Breast epithelium (tissue), 4 donors: ENCODE measurements around the gene KLHL29. TPM values are rescaled to one million over a fixed set of nuclear protein-coding genes. Genes with fewer than 3 reads are reported as not detected.
A peak's percentile ranks its signal among the peaks of the same experiment; 100 is the strongest.

ENCODE experiments used
- DNase-seq, 2 donors: peaks; one replicate each; pipeline ENCODE4 v3.0.0-alpha.2; 2019; ENCODE audit warnings: low spot score in 2 of 2
- H3K27ac ChIP-seq, 2 donors: fragments of 200-600 bp; sonication (generic) in 1 of 2; one replicate each; pipeline ENCODE4 v1.5.1; 2016 to 2019; ENCODE audit warnings: mild to moderate bottlenecking in 1 of 2
- H3K27me3 ChIP-seq, 2 donors: fragments of 200-600 bp; sonication (generic) in 1 of 2; one replicate each; pipeline versions ENCODE4 v1.5.1 to v1.6.0; 2017 to 2019; ENCODE audit warnings: control low read depth in 1 of 2, mild to moderate bottlenecking in 1 of 2
- H3K36me3 ChIP-seq: fragments of 200-600 bp; one replicate; pipeline ENCODE4 v1.5.1; 2019
- H3K4me1 ChIP-seq, 2 donors: fragments of 200-600 bp; sonication (generic); one replicate each; pipeline ENCODE4 v1.5.1; 2016 to 2019; ENCODE audit warnings: control low read depth in 1 of 2
- H3K4me3 ChIP-seq, 3 donors: fragments of 200-600 bp; sonication (generic); 1 replicate in 2 of 3; 2 replicates in 1 of 3; pipeline ENCODE4 v1.5.1; 2016 to 2019; ENCODE audit warnings: mild to moderate bottlenecking in 3 of 3, moderate library complexity in 2 of 3
- H3K9me3 ChIP-seq, 2 donors: fragments of 200-600 bp; sonication (generic) in 1 of 2; one replicate each; pipeline ENCODE4 v1.5.1; 2016 to 2019; ENCODE audit warnings: control low read depth in 1 of 2
- POLR2A ChIP-seq: fragments of 450-650 bp; IDR thresholded peaks from one replicate; pipeline ENCODE4 v1.6.1; 2016; ENCODE audit warnings: antibody characterized with exemption, mild to moderate bottlenecking, moderate library complexity
- POLR2AphosphoS5 ChIP-seq, 3 donors: sonication (generic); formaldehyde crosslinking; IDR thresholded peaks; one replicate each; pipeline ENCODE4 v1.6.1; 2017; ENCODE audit warnings: antibody characterized with exemption in 3 of 3
- intact Hi-C: fragments of 100-400 bp; cut with DNase I; formaldehyde crosslinking; loops from one replicate; pipeline ENCODE4 v1.15.1; 2023; ENCODE audit warnings: low total_unique reads
- total RNA-seq, 3 donors: library from RNA; depleted of rRNA; stranded (reverse); fragments of >200 nt; gene quantifications; one replicate each; pipeline ENCODE4 v1.1.0, GENCODE V29; 2016
- TF ChIP-seq, protein P1 (sequence below), 3 donors: fragments of 450-650 bp; IDR thresholded peaks; one replicate each; pipeline ENCODE4 v1.5.1; 2016 to 2017; ENCODE audit warnings: antibody characterized with exemption in 3 of 3, mild to moderate bottlenecking in 3 of 3, moderate library complexity in 3 of 3

KLHL29 gene
- total RNA-seq, 3 donors from 2014 or later, result 4.5 to 20.9 (median 14.7) TPM

DNA sequence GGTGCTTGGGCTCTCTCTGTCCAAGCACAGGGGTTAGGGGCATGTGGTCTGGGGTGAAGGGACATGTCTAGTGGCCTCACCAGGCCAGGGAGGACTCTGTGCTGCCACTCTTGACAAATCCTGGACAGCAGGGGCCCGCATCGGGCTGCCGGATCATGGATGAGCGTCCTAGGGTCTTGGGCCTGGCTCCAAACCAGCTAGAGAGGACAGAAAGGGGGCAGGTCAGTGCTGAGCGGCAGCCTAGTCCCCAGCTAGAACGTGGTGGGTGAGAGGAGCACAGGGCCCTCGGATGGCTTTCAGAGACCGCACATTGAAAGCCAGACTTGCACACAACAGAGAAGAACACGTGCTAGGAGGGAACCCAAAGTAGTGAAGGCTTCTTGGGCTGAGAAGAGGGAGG lies 300.7 kb downstream of the KLHL29 start:
- H3K36me3 ChIP-seq, result no peaks in the 10 kb centered on the region
- no peaks in the 10 kb centered on the region for H3K4me1 ChIP-seq
- H3K9me3 ChIP-seq, result no peaks in the 10 kb centered on the region

DNA sequence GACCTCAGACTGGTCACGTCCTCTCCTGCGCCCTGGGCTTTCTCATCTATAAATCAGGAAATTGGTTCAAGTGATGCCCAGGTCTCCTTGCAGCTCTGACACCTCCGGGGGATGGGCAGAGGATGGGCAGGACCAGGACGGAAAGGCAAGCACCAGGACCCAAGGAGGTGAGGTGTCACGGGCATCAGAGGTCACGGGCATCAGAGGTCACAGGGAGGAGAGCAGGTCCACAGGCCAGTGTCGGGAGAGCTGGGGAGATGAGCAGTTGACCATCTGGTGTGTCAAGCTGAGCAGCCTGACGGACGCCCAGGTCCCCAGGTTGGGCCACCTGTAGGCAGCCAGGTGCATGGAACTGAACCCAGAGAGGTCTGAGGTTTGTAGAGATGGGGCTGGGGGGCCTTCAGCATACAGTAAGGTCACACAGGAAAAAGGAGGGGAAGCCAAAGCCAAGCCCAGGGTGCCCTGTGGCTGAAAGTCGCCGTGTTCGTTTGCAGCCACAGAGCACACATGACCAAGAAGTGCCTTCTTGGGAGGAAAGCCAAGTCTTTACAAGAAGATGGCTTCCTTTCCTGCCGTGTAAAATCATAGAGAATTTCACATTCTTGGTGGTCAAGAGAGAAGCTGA lies 301.5 kb downstream of the KLHL29 start:
- H3K27me3 ChIP-seq, result no peaks in the 10 kb centered on the region
- H3K4me3 ChIP-seq, result no peak overlapping the region
- TF ChIP-seq POLR2AphosphoS5 (IDR thresholded peaks at IDR 0.05) (no peak), POLR2A (no peak)
- TF ChIP-seq, protein P1, sequence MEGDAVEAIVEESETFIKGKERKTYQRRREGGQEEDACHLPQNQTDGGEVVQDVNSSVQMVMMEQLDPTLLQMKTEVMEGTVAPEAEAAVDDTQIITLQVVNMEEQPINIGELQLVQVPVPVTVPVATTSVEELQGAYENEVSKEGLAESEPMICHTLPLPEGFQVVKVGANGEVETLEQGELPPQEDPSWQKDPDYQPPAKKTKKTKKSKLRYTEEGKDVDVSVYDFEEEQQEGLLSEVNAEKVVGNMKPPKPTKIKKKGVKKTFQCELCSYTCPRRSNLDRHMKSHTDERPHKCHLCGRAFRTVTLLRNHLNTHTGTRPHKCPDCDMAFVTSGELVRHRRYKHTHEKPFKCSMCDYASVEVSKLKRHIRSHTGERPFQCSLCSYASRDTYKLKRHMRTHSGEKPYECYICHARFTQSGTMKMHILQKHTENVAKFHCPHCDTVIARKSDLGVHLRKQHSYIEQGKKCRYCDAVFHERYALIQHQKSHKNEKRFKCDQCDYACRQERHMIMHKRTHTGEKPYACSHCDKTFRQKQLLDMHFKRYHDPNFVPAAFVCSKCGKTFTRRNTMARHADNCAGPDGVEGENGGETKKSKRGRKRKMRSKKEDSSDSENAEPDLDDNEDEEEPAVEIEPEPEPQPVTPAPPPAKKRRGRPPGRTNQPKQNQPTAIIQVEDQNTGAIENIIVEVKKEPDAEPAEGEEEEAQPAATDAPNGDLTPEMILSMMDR (IDR thresholded peaks at IDR 0.05), result no peak
- no peaks in the 10 kb centered on the region for H3K9me3 ChIP-seq
- H3K4me1 ChIP-seq, result no peaks in the 10 kb centered on the region
- no peaks in the 10 kb centered on the region for H3K36me3 ChIP-seq
- intact Hi-C loops, result no loop called here
- no peak for DNase-seq
- no peak overlapping the region for H3K27ac ChIP-seq

More for the DNA sequence above, 300.7 kb downstream of the KLHL29 start:
- intact Hi-C loops, result no loop called here
- no peak overlapping the region for H3K4me3 ChIP-seq
- H3K27ac ChIP-seq, result peak overlapping the region in 1 of 2 donors; percentile 48
- no peaks in the 10 kb centered on the region for H3K27me3 ChIP-seq
- TF ChIP-seq POLR2A (no peak), POLR2AphosphoS5 (IDR thresholded peaks at IDR 0.05) (no peak)
- TF ChIP-seq, protein P1 (IDR thresholded peaks at IDR 0.05), result no peak
- no peak for DNase-seq

DNA sequence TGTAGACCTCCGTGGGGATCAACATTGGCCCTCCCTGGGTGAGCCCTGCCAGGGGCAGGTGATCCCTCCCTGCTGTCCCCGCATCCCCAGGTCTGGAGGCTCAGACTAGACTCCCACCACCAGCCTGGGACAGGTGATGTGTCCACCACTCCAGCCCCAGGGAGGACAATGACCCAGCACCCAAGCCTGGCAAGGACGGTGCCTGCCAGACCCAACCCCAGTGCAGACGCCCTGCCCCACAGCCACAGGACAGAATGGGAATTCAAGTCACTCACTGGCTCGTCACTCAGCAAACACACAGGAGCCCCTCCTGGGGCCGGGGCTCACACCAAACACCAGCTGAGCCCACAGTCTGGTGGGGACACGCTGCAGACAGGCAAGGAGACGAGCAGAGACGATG lies 302.2 kb downstream of the KLHL29 start:
- H3K9me3 ChIP-seq, result no peaks in the 10 kb centered on the region
- H3K27me3 ChIP-seq, result no peaks in the 10 kb centered on the region
- no peak overlapping the region for H3K4me3 ChIP-seq
- intact Hi-C loops, result no loop called here
- H3K36me3 ChIP-seq, result no peaks in the 10 kb centered on the region
- no peak for DNase-seq
- TF ChIP-seq POLR2A (no peak), POLR2AphosphoS5 (IDR thresholded peaks at IDR 0.05) (no peak)
- TF ChIP-seq, protein P1 (IDR thresholded peaks at IDR 0.05), result no peak
- no peaks in the 10 kb centered on the region for H3K4me1 ChIP-seq
- H3K27ac ChIP-seq, result no peak overlapping the region

DNA sequence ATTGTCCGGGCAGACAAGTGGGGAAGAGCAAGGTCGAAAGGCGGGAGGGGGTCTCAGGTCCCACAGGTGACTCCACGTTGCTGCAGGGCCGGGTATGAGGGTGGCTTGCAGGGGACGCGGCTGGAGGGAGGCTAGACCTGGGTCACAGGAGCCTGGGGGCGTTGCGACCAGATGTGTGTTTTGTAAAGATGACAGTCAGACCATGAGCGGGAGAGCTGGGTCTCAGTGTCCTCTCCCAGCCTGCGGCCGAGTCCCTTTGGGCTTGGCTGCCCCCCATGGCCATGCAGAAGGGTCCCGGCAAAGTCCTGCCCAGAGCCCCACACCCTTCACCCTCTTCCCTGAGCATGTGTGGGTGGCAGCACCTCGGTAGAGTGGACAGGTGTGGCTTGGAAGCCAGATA lies 302.7 kb downstream of the KLHL29 start:
- DNase-seq, result no peak
- intact Hi-C loops, result no loop called here
- no peaks in the 10 kb centered on the region for H3K27me3 ChIP-seq
- TF ChIP-seq POLR2A, result no peak
- TF ChIP-seq, protein P1 (IDR thresholded peaks at IDR 0.05), result no peak
- TF ChIP-seq POLR2AphosphoS5 (IDR thresholded peaks at IDR 0.05), result no peak
- H3K27ac ChIP-seq, result no peak overlapping the region
- H3K4me3 ChIP-seq, result no peak overlapping the region
- H3K36me3 ChIP-seq, result no peaks in the 10 kb centered on the region
- H3K9me3 ChIP-seq, result no peaks in the 10 kb centered on the region
- H3K4me1 ChIP-seq, result no peaks in the 10 kb centered on the region

DNA sequence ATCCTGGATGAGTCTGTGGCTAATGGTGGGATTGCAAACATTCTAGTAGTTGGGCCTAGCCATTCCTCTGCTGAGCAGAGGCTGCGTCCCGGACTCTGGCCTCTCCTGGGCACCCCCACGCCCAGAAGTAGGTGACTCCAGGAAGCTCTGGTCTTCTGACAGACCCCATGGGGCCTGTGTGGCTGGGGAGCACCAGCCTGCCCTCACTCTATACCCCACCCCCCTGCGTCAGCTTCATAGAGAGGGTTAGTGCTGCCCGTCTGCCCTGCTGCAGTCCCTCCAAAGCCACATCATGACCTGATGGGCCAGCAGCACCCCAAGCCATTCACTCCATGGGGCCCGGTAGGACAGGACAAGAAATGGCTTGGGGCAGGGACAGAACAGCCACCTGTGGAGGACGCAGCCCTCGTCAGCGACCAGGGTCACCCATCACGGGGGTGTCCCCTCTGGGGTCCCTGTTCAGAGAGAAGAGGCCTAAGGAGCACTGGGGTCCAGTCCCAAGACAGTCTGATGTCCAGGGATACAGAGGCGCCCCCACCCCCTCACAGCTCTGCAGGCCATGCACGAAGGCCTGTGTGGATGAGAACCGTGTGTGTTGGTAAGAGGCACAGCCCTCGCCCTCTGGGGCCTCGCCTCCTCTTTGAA lies 303.6 kb downstream of the KLHL29 start:
- Histone ChIP-seq H3K27me3 (no peaks in the 10 kb centered on the region), H3K36me3 (no peaks in the 10 kb centered on the region), H3K9me3 (no peaks in the 10 kb centered on the region), H3K27ac (no peak overlapping the region), H3K4me3 (no peak overlapping the region), H3K4me1 (no peaks in the 10 kb centered on the region)
- DNase-seq, result no peak
- intact Hi-C loops, result no loop called here
- TF ChIP-seq POLR2AphosphoS5 (IDR thresholded peaks at IDR 0.05) (no peak), POLR2A (no peak)
- TF ChIP-seq, protein P1 (IDR thresholded peaks at IDR 0.05), result no peak
